HG03045 (cell line): Measurements from ENCODE around the gene PLEKHH1.

ENCODE experiments used
- ATAC-seq: cut with Tn5 transposase; IDR thresholded peaks from one replicate; pipeline ENCODE4 v1.9.1; 2021; ENCODE audit warnings: mild to moderate bottlenecking, moderate library complexity; ENCODE audit not compliant: unreplicated experiment

PLEKHH1 gene

GRCh38 chr14:67562025-67562775 is 29.1 kb downstream of the PLEKHH1 start:
- no peak for ATAC-seq

- ATAC-seq: no peak
Observed at GRCh38 chr14:67562776-67563150, 29.7 kb downstream of the PLEKHH1 start.

DNA sequence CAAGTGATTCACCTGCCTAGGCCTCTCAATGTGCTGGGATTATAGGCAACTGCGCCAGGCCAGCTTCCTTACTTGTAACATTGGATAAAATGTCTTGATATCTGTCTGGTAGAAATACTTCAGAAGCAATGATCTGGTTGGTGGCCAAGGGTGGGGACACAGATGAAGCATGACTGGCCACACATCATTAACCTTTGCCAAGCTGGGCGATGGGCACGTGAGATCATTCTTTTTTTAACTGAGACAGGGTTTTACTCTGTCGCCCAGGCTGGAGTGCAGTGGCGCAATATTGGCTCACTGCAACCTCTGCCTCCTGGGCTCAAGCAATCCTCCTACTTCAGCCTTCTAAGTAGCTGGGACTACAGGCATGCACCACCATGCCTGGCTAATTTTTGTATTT is 31.1 kb downstream of the PLEKHH1 start:
- ATAC-seq: no peak

DNA sequence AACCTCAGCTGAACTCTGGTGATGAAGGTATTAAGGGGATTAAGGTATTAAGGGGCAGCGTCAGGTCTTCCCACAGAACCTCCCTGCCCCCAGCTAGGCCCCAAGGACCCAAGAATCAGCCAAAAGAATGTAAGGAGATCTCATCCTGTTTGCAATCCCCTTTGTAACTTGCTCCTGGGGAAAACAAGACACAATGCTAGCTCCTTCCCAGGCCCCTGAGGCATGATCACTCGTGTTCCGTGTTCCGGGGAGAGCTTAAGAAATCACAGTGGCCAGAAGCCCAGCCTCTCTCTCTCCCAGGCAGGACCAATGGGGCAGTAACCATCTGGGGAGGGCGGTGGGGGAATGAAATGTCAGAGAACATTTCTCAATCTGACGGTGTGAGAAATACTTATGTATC is 33.8 kb downstream of the PLEKHH1 start:
- no peak for ATAC-seq

GRCh38 chr14:67567654-67568053 is 34.6 kb downstream of the PLEKHH1 start:
- ATAC-seq: no peak

DNA sequence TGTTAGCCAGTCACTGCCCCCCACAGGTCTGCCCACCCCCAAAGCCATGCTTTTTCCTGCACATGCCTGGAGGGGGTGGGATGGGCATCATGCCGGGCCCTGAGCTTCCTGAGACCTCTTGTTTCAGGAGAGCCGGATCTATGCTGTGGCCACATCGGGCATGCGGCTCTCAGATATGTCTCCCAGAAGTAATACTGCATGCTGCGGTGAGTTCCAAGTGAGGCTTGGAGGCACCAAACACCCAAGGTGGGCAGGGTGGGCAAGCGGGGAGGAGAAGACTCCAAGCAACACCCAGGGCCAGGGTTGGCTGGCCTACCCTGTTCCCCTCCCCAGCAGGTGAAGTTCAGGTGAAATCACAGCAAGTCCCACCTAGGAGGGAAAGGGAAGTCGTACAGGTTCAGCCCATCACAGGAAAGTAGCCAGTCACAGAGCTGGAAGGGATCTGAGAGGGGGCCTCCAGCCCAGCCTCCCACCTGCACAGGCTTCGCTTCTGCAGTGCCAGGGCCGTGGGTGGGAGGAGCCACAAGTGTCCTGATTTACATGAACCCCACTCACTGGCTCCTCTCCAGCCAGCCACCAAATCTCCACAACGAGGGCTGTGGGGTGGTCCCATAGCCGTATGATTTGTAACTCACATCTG is 36.0 kb downstream of the PLEKHH1 start:
- ATAC-seq: no peak

DNA sequence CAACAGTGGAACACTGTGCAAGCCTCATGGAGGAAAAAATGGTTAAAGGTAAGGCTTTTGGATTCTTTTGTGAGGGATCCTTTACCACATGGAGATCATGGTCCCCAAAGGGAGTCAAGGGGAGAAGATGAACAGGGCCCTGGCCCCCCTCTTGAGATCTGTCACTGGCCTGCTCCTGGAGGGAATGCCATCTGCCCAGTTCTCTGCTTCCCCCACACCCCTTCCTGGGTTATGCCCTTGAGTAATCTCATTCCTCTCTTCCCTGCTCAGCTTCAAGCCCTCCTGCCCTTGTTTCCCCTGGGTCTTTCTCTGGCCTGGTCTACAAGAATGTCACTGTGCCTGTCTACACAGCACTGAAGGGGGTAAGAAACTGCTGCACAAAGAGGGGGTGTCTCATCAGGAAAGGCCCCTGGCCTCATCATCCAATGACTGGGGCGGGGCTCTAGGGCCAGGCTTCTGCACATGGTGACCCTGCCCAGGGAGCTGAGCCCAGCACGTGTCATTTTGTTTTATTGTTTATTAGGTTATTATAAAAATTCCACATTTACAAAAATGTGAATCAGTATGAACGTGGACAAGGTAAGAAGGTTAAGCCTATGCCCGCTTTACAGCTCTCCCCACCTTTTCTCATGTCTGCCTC is 36.7 kb downstream of the PLEKHH1 start:
- ATAC-seq: no peak

GRCh38 chr14:67570453-67570852 is 37.4 kb downstream of the PLEKHH1 start:
- no peak for ATAC-seq

DNA sequence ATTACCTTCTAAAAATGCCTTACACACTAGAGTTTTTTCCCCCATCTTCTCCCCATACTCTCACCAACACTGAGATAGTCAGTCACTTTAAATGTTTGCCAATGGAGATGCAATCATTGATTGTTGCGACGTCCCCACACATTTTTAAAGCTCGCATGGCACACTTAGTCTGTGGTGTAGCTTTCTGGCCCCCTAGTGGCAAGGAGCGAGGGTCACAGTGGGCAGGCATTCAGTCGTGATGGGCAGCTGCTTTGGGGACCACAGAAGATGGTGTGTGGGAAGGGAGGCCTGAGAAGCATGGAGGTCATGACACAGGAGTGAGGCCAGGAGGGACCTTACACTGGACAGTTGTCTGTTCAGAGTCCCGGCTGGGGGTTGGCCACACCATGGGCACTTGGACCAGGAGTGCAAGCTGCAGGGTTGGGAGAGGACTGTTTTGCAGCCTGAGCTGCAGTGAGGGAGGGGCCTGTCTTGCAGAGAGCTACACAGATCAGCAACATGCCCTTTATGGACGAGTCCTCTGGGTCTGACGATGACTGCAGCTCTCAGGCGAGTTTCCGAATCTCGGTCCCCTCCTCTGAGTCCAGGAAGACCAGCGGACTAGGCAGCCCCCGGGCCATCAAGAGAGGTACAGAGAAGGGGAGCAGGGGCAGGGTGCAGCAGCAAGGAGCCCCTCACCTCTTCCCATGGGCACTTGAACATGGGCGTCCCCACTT is 38.3 kb downstream of the PLEKHH1 start:
- no peak for ATAC-seq

DNA sequence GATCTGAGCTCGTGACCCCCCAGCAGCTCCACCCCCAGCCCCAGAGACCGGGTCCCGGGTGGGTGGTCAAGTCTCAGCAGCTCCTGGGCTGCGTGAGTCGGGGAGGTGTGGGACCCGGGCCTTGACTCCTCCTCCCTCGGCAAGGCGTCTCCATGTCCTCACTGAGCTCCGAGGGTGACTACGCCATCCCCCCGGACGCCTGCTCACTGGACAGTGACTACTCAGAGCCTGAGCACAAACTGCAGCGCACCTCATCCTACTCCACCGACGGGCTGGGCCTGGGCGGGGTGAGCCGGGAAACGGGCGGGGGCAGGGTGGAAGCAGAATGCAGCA is 38.9 kb downstream of the PLEKHH1 start:
- no peak for ATAC-seq

DNA sequence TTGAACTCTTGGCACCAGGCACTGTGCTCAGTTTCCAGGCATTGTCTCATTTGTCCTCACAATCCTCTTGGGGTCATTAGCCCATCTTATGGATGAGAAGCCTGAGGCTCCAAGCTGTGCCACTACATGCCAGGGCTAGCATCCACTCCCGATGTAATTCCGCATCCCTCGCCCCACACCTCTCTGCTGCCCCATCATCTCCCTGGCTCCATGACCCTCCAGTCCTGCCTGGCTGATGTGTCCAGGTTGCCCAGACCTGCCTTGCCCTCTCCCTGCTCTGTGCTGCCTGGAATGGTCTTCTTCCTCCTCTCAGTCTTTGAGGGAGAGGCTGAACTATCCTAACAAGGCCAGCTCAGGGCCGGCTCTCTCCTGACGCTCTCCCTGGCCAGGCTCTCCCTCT is 39.5 kb downstream of the PLEKHH1 start:
- no peak for ATAC-seq

- no peak for ATAC-seq
Observed at GRCh38 chr14:67573228-67574010, 40.3 kb downstream of the PLEKHH1 start.

- no peak for ATAC-seq
Observed at GRCh38 chr14:67574156-67574555, 41.1 kb downstream of the PLEKHH1 start.

GRCh38 chr14:67574806-67575205 is 41.7 kb downstream of the PLEKHH1 start:
- no peak for ATAC-seq

DNA sequence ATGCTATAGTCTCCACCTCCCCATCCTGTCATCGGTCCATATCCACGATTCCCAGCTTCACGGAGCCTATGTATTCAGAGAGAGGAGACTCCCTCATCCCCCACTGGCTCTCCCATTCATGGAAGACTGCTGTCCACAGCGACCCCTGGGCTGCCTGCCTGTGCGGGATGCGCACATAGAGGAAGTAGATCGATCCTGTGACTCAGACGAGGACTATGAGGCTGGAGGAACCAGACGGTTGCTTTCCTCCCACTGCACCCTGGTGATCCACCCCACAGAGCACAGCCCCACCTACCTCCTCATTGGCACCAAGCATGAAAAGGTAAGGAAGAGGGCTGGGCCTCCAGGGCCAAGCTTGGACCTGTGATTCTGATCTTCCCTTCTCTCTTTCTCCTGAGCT is 42.6 kb downstream of the PLEKHH1 start:
- no peak for ATAC-seq

DNA sequence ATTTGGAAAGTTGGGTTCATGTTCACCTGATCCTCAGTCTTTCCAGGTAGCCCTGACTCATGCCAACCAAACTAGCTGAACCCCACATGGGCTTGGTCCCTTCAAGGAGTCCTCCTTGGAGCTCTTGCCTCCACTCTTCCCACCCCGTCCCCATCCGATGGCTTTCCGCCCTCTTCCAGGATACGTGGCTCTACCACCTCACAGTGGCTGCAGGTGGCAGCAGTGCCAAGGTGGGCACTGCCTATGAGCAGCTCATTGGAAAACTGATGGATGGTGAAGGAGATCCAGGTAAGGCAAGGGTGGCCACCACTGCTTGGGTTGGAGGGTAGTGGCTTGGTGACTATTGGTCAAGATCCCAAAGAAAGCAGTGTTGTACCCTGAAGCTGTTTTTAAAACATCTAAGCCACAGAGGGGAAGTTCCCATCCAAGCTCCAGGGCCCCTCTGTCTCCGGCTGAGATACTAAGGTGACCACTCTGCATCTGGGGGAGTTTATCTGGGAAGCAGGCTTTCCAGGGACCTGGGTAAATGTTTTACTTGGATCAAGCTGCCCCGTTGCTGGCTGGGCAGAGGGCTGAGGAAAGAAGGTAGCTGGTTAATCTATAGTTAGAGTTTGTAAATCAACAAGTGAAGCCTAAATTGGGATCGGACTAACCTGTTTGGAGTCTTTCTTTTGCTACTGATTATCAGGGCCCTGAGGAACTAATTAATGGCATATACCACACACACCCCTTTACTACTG is 43.3 kb downstream of the PLEKHH1 start:
- ATAC-seq: no peak

DNA sequence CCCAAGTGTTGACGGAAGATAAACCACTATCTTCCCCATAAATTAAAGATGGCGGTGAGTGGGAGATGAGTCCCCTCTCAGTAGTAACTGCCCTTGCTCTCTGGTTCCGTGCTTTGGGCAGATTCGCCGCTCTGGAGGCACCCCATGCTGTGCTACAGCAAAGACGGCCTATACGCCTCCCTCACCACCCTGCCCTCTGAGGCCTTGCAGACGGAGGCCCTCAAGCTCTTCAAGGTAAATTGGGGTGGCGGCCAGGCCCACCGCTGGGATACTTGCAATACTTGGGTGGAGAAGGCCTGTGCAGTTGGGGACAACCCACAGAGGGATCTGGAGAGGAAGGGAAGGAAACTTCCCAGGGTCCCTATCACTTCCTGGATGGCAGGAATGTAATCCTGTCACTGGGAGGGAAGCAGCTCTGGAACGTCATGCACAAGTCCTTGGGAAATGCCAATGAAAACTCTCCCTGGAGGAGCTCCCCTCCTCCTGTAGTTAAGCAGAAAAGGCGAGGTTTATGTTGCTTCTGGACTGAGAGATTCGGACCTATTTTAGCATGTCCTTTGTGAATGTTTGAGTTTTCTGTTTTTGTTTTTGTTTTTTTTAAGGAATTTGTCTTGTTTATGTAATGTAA is 44.2 kb downstream of the PLEKHH1 start:
- no peak for ATAC-seq

DNA sequence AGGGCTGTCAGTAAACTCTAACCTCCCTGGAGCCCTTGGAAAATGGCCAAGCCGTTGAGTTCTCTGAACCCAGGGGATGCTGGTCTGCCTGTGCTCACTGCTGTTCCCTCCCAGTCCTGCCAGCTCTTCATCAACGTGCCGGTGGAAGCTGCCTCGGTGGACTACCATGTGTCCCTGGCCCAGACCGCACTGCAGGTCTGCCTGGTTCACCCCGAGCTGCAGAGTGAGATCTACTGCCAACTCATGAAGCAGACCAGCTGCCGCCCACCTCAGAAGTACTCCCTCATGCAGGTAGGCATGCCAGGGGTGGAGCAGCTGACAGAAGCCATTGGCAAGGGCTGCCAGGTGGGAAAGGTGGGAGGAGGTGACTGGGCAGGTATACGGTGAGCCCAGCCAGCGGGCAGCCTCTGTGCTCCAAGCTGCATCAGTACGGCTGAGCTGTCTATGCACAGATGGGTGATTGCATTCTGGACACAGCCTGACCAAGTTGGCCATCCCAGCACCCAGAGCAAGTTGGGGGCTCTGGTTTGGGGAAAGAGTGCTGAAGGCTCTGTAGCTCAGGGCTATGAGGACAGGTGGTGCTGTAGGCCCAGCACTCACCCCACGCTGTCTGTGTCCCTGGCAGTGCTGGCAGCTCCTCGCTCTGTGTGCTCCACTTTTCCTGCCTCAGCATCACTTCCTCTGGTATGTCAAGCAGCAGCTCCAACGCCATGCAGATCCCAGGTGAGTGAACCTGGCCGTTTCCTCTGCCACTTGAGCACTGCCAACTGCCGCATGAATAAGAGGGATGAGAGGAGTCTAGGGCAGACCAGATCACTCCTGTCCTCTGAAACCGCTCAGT is 45.0 kb downstream of the PLEKHH1 start:
- no peak for ATAC-seq

- no peak for ATAC-seq
Observed at GRCh38 chr14:67579040-67579439, 46.0 kb downstream of the PLEKHH1 start.
